ACHN (cell line): ENCODE results near the gene GPR176.
"Not testable (repeated sequence)": the region's sequence is repeated elsewhere in the genome, so short reads cannot be mapped to it uniquely, and the experiment has no call there.

Experiments used
- DNase-seq: peaks from one replicate; pipeline ENCODE4 v3.0.0-alpha.2; 2015
- in situ Hi-C: cut with HindIII; loops from 2 replicates; pipeline ENCODE4 v1.10.0; 2017; ENCODE audit warnings: low sequenced_read_pairs, low pct_ligation_motif_present, low pct_unique_long_range_greater_than_20kb

GPR176 gene

GRCh38 chr15:39837454-39837853, 82.6 kb downstream of the GPR176 start:
- DNase-seq = no peak
- in situ Hi-C loops = no loop called here

DNA sequence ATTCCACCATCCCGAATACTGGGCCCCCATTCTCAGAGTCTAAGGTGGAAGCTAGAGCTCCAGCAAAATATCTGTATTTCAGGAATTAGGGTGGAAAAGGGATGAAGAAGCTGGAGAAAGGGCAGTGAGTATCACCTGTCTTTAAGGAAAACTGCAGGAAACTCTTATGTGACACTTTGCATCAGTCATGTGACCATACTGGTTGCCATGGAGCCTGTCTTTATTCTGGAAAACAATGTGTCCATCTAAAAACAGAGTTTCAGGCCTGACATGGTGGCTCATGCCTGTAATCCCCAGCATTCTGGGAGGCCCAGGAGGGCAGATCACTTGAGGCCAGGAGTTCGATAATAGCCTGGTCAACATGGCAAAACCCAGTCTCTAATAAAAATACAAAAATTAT, 84.5 kb downstream of the GPR176 start:
- in situ Hi-C loops = no loop called here

GRCh38 chr15:39834256-39834655, 85.8 kb downstream of the GPR176 start:
- no peak for DNase-seq
- in situ Hi-C loops = no loop called here

More for the DNA sequence above, 84.5 kb downstream of the GPR176 start:
- no peak for DNase-seq

DNA sequence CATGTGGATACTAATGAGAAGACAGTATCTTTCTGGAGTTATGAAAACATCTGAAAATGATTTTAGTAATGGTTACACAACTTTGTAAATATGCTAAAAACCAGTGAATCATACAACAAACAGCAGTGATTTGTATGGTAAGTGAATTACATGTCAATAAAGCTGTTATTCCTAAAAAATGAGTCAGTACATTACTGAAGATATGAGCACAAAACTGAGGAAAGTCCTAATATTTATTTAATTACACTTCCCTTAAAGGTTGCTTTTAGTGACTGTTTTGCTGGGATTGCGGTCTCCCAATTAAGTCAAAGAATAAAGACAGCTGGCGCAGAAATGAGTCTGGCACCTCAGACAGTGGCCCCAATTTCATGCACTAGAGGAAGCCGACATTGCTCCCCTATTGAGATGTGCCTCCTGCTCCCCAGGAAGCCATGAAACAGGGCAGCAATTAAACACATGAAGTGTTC, 86.5 kb downstream of the GPR176 start:
- in situ Hi-C loops = no loop called here
- DNase-seq = no peak

DNA sequence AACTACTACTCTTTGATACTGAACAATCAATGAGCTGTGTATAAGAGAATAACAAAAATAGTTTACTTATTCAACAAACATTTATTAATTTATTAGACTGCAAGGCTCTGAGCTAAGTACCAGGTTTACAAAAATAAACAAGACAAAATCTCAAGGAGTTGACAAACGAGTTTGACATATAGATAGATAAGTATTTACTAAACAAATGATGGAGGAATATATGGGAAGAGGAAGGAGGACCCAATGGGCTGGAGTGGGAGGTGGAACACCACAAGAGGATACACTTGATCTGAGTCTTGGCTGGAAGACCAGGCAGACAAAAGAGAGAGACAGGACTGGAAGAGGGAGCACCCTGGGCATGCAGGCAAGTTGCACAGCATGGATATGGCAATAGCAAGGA, 89.9 kb downstream of the GPR176 start:
- in situ Hi-C loops = no loop called here
- DNase-seq = no peak

- in situ Hi-C loops = no loop called here
- no peak for DNase-seq
Observed at GRCh38 chr15:39828374-39828931, 91.6 kb downstream of the GPR176 start.

- DNase-seq = no peak
- in situ Hi-C loops = no loop called here
Observed at GRCh38 chr15:39826975-39827374, 93.1 kb downstream of the GPR176 start.

GRCh38 chr15:39823634-39824033, 96.4 kb downstream of the GPR176 start:
- in situ Hi-C loops = no loop called here

DNA sequence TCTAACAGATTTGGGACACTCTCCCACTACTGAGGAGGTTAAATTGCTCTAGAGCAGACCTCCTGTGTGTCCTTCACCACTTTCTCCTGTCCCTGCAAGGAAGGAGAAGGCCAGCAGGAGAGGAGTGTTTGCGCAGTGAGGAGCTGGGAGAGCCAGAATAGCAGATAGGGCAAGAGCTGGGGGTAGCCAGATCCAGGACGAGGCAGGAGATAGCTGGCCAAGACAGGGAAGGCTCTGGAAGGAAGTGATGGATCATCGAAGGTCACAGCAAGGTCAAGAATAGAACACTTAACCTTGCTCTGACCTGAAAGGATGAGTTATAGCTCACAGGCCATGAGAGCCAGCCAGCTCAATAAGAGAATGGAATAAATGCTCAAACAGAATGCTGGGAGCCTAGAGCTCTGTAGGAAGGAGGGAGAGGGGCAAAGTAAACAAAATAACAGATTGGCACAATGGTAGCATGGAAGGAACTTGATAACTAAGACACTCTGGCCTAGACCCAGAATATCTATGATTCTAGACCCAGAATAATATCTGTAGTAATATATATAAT, 99.9 kb downstream of the GPR176 start:
- no peak for DNase-seq
- in situ Hi-C loops = no loop called here

More at GRCh38 chr15:39823634-39824033, 96.4 kb downstream of the GPR176 start:
- DNase-seq = no peak

DNA sequence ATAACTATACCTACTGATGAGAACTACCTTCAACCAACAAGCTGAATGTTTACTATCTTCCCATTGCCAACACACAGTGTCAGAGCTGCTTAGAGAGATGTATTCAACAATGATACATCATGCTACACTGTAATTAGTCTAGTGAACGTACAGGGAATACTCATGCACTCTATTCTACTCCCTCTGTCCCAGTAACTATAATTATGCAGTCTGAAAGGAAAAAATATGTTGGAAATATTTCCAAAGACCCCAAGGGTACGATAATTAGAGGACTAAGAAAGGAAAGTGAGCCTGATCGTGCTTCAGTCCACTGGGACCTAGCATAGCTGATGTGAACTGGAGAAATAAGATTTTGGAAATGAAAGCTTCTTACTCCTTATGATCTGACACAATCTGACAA, 100.5 kb downstream of the GPR176 start:
- in situ Hi-C loops = no loop called here
- no peak for DNase-seq

GRCh38 chr15:39817892-39818291, 102.2 kb downstream of the GPR176 start:
- DNase-seq = no peak
- in situ Hi-C loops = no loop called here

GRCh38 chr15:39814489-39814888, 105.6 kb downstream of the GPR176 start:
- in situ Hi-C loops = no loop called here
- peak; percentile 5 for DNase-seq

DNA sequence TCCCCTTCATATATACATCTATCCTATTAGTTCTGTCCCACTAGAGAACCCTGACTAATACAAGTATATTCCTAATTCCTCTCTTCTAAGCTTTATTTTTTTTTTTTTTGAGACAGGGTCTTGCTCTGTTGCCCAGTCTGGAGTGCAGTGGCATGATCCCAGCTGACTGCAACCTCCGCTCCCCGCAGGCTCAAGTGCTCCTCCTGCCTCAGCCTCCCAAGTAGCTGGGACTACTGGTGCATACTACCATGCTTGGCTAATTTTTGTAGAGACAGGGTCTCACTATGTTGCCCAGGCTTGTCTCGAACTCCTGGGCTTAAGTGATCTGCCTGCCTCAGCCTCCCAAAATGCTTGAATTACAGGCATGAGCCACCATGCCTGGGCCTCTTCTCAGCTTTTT, 107.4 kb downstream of the GPR176 start:
- in situ Hi-C loops, DNase-seq: not testable (repeated sequence)

DNA sequence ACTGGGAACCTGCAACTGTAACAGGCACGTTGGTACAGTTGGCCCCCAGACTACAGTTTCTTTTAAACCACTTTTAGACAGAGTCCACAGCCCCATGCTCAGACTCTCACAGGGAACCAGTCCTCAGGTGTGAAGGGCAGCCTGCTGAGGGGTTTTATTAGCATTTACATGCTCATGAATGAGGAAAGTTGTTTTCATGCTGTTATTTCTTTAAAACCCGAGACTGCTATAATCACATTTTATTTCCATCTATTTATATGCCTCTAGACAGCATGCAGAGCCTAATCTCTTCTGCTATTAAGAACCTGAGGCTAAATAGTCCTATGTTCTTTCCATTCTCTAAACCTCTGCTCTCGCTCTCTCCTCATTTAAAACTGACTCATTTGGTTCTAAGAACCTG, 111.2 kb downstream of the GPR176 start:
- DNase-seq = no peak
- in situ Hi-C loops = no loop called here

- no peak for DNase-seq
Observed at GRCh38 chr15:39807791-39808190, 112.3 kb downstream of the GPR176 start.

GRCh38 chr15:39804026-39804425, 116.0 kb downstream of the GPR176 start:
- no peak for DNase-seq
- in situ Hi-C loops = no loop called here

More at GRCh38 chr15:39807791-39808190, 112.3 kb downstream of the GPR176 start:
- in situ Hi-C loops = no loop called here

DNA sequence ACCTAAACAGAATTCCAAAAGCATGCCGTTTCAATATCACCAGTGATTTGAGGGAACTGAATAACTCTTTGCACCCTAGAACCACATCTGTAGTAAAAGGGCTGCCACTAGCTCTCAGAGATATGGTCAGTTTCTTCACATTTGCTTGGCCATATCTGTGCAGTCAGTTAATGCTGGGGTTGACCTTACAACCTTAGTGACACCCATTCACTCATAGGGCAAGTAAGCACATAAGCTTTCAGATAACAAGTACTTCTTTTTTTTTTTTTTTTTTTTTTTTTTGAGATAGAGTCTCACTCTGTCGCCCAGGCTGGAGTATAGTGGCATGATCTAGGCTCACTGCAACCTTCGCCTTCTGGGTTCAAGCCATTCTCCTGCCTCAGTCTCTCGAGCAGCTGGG, 117.0 kb downstream of the GPR176 start:
- in situ Hi-C loops = no loop called here
- DNase-seq = no peak

DNA sequence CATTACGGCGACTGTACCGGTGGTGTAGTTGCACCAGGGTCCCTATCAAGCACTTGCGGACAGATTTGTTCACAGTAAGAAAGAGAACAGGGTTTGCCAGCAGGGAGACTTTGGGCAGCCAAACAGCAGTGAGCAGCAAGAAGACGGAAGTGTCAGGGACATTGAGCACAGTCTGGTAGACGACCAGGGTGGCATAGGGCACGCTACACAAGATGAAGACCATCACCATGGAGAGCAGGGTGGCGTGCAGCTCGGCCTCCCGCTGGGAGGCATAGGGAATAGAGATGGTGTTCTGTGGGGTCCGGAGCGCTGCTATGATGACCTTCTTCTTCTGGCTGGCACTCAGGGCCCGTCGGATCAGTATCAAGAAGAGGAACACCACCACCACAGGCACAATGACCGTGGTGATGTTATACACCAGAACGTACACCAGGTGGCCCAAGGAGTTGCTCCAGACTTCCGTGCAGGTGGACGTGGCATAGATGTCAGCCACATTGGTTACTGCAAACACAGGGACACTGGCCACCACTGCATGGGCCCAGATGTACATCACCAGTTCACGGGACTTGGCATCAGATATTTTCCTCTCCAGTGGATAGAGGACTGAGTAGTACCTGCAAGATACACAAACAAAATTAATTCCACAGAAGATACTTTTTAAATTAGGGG, 118.3 kb downstream of the GPR176 start:
- peak; percentile 22 for DNase-seq
- in situ Hi-C loops = no loop called here

- in situ Hi-C loops = no loop called here
- DNase-seq = no peak
Observed at GRCh38 chr15:39799552-39800011, 120.5 kb downstream of the GPR176 start.

DNA sequence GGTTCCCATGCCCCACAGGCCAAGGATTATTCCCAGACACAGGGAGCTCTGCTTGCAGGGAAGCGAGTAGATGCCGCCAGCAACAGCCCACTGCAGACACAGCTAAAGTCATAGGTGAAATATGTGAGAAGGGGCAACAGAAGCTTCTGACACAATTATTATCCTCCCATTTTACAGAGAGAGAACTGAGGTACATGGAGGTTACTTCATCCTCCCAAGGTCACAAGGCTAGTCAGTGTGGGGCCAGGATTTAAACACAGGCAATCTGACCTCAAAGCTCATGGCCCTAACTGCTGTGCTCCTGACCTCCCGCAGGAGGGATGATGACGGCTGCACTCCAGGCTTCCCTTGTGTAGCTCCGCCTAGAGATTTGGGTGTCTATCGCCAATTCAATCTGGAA, 121.7 kb downstream of the GPR176 start:
- in situ Hi-C loops = no loop called here
- DNase-seq = no peak
